Colonic mucosa (tissue), 4 donors: ENCODE results near the gene ORAI1. TPM values are rescaled to one million over a fixed set of nuclear protein-coding genes. Genes with fewer than 3 reads are reported as not detected.

ENCODE experiments used
- DNase-seq: peaks from one replicate; pipeline ENCODE4 v3.0.0-alpha.2; 2020
- H3K27ac ChIP-seq: fragments of 200-600 bp; one replicate; pipeline ENCODE4 v1.8.0; 2021
- H3K27me3 ChIP-seq: fragments of 200-600 bp; one replicate; pipeline ENCODE4 v1.8.0; 2021
- H3K36me3 ChIP-seq: fragments of 200-600 bp; one replicate; pipeline ENCODE4 v1.8.0; 2021
- H3K4me1 ChIP-seq: fragments of 200-600 bp; one replicate; pipeline ENCODE4 v1.8.0; 2021; ENCODE audit warnings: mild to moderate bottlenecking
- H3K4me3 ChIP-seq: fragments of 200-600 bp; one replicate; pipeline ENCODE4 v1.8.0; 2021
- H3K9ac ChIP-seq, 2 donors: one replicate each; pipeline ENCODE4 v1.7.0; 2013; ENCODE audit warnings: control low read depth in 2 of 2, low read depth in 2 of 2, low read length in 2 of 2
- H3K9me3 ChIP-seq: fragments of 200-600 bp; one replicate; pipeline ENCODE4 v1.8.0; 2021
- CTCF ChIP-seq: fragments of 200-600 bp; IDR thresholded peaks from one replicate; pipeline ENCODE4 v1.8.0; 2022; ENCODE audit warnings: antibody characterized with exemption, mild to moderate bottlenecking
- intact Hi-C: fragments of 100-400 bp; cut with DNase I; formaldehyde crosslinking; loops from one replicate; pipeline ENCODE4 v1.14.1; 2022
- total RNA-seq, 2 donors: library from RNA; stranded (reverse); fragmentation: NEBNext Ultra II Directional in 1 of 2; extraction: Animal tissue kit (Norgen Biotek cat#: 25700) in 1 of 2; gene quantifications; one replicate each; pipeline ENCODE4 v1.2.1, GENCODE V29; 2021
- donor health status: healthy.
- donor health status: DM: no; HTN: no; CAD: no.
- donor health status: DM: no; HTN: no; CAD: no.

Gene ORAI1
- total RNA-seq, 2 donors from 2014 or later = 14.6 to 23.5 TPM

- Histone ChIP-seq H3K9me3 (no peaks in the 10 kb centered on the region), H3K4me1 (peaks cover 4% of the 10 kb centered on the region), H3K4me3 (no peak overlapping the region), H3K9ac (no peak overlapping the region), H3K36me3 (no peaks in the 10 kb centered on the region), H3K27me3 (no peaks in the 10 kb centered on the region), H3K27ac (no peak overlapping the region)
- intact Hi-C loops = no loop called here
- TF ChIP-seq CTCF = no peak
- DNase-seq = no peak
Observed at GRCh38 chr12:121620333-121620891, 5.9 kb upstream of the ORAI1 start.

GRCh38 chr12:121626853-121627640 lies 717 bp downstream of the ORAI1 start:
- peak; percentile 69 for DNase-seq
- H3K9ac ChIP-seq = peak overlapping the region; percentile 74 to 93
- H3K36me3 ChIP-seq = no peaks in the 10 kb centered on the region
- H3K4me3 ChIP-seq = peak overlapping the region; percentile 77
- H3K9me3 ChIP-seq = no peaks in the 10 kb centered on the region
- H3K4me1 ChIP-seq = peaks cover 17% of the 10 kb centered on the region
- H3K27ac ChIP-seq = peak overlapping the region; percentile 99
- TF ChIP-seq CTCF = no peak
- intact Hi-C loops = loop anchor here (5.0 kb wide), 1 partner anchor 40 kb away; the partner anchor contains the start of gene MORN3
- no peaks in the 10 kb centered on the region for H3K27me3 ChIP-seq

DNA sequence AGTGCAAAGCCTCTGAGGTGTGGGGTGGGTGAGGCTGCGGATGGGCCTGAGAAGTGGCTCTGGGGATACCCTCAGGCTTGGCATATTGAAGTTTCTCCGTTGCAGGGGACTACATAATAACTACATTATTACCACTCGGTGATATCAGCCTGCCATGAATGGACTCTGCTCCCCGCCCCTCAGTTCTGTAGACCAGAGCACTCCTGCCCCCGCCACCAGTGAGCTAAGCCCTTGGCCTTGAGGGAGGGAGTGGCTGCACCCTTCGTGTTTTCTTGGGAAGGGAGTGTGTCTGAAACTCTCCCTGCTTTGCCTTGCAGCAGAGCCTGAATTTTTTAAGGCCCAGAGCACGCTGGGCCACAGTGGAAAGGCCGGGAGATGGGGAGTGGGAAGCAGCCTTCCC lies 1.7 kb downstream of the ORAI1 start:
- Histone ChIP-seq H3K9ac (peak overlapping the region; percentile 60 to 93), H3K9me3 (no peaks in the 10 kb centered on the region), H3K4me3 (peak overlapping the region; percentile 77), H3K27ac (peak overlapping the region; percentile 99), H3K36me3 (no peaks in the 10 kb centered on the region), H3K27me3 (no peaks in the 10 kb centered on the region), H3K4me1 (peaks cover 17% of the 10 kb centered on the region)
- DNase-seq = peak; percentile 73
- intact Hi-C loops = loop anchor here (5.0 kb wide), 1 partner anchor 39 kb away; the partner anchor contains the start of gene MORN3
- no peak for TF ChIP-seq CTCF

GRCh38 chr12:121628536-121628935 lies 2.2 kb downstream of the ORAI1 start:
- no peak for TF ChIP-seq CTCF
- no peak for DNase-seq
- Histone ChIP-seq H3K27me3 (no peaks in the 10 kb centered on the region), H3K4me3 (peak overlapping the region; percentile 77), H3K9me3 (no peaks in the 10 kb centered on the region), H3K9ac (peak overlapping the region; percentile 60 to 93), H3K36me3 (no peaks in the 10 kb centered on the region), H3K4me1 (peaks cover 17% of the 10 kb centered on the region), H3K27ac (peak overlapping the region; percentile 99)
- intact Hi-C loops = loop anchor here (5.0 kb wide), 1 partner anchor 39 kb away; the partner anchor contains the start of gene MORN3

- no peak overlapping the region for H3K9ac ChIP-seq
- H3K27ac ChIP-seq = no peak overlapping the region
- no peaks in the 10 kb centered on the region for H3K27me3 ChIP-seq
- no peak for DNase-seq
- H3K36me3 ChIP-seq = no peaks in the 10 kb centered on the region
- peaks cover 13% of the 10 kb centered on the region for H3K4me1 ChIP-seq
- intact Hi-C loops = no loop called here
- H3K9me3 ChIP-seq = no peaks in the 10 kb centered on the region
- TF ChIP-seq CTCF = no peak
- H3K4me3 ChIP-seq = no peak overlapping the region
Observed at GRCh38 chr12:121630791-121631355, 4.5 kb downstream of the ORAI1 start.
